CD8-positive, alpha-beta memory T cell (primary cell): ENCODE data around the gene IQCE. TPM values are rescaled to one million over a fixed set of nuclear protein-coding genes. Genes with fewer than 3 reads are reported as not detected.

Source experiments
- CTCF ChIA-PET: fragments of 350-600 bp; sonication (Branson Sonifier 250); formaldehyde crosslinking; loops from one replicate; lab custom pipeline; 2021; ENCODE audit warnings: antibody characterized with exemption; lab: Charles Lee
- POLR2A ChIA-PET: fragments of 350-600 bp; sonication (Branson Sonifier 250); formaldehyde crosslinking; loops from one replicate; lab custom pipeline; 2021; ENCODE audit warnings: antibody characterized with exemption; lab: Charles Lee
- DNase-seq, 5 donors: peaks; one replicate each; pipeline versions ENCODE4 v3.0.0 to v3.0.0-alpha.2; 2020 to 2022; ENCODE audit warnings: mixed read lengths in 1 of 5
- H3K27ac ChIP-seq: one replicate; pipeline ENCODE4 v1.7.0; 2013; ENCODE audit warnings: low read depth, mild to moderate bottlenecking, low read length, moderate library complexity
- H3K27me3 ChIP-seq: 2 replicates; pipeline ENCODE4 v1.7.0; 2013; ENCODE audit warnings: low read length, mild to moderate bottlenecking; ENCODE audit not compliant: insufficient read depth, poor library complexity, severe bottlenecking
- H3K36me3 ChIP-seq: 2 replicates; pipeline ENCODE4 v1.7.0; 2013; ENCODE audit warnings: mild to moderate bottlenecking, low read length, moderate library complexity; ENCODE audit not compliant: insufficient read depth
- H3K4me1 ChIP-seq: 2 replicates; pipeline ENCODE4 v1.7.0; 2013; ENCODE audit warnings: mild to moderate bottlenecking, low read length, moderate library complexity; ENCODE audit not compliant: insufficient read depth
- H3K4me3 ChIP-seq: 2 replicates; pipeline ENCODE4 v1.7.0; 2013; ENCODE audit warnings: mild to moderate bottlenecking, low read length
- H3K9me3 ChIP-seq: 2 replicates; pipeline ENCODE4 v1.7.0; 2013; ENCODE audit warnings: mild to moderate bottlenecking, low read length
- H3K27ac Mint-ChIP-seq, 8 donors: one replicate each; pipeline ENCODE4 v1.8.0; 2020 to 2021; ENCODE audit warnings: mixed read lengths in 8 of 8, mild to moderate bottlenecking in 6 of 8, inconsistent platforms in 3 of 8, moderate library complexity in 3 of 8
- H3K27me3 Mint-ChIP-seq, 2 donors: one replicate each; pipeline ENCODE4 v1.8.0; 2020 to 2021; ENCODE audit warnings: mixed read lengths in 2 of 2, mild to moderate bottlenecking in 1 of 2, moderate library complexity in 1 of 2
- H3K36me3 Mint-ChIP-seq, 3 donors: one replicate each; pipeline ENCODE4 v1.8.0; 2020 to 2021; ENCODE audit warnings: mixed read lengths in 3 of 3, inconsistent platforms in 1 of 3, mild to moderate bottlenecking in 1 of 3
- H3K4me1 Mint-ChIP-seq, 3 donors: one replicate each; pipeline ENCODE4 v1.8.0; 2020 to 2021; ENCODE audit warnings: mixed read lengths in 3 of 3, inconsistent platforms in 1 of 3, mild to moderate bottlenecking in 1 of 3
- H3K4me3 Mint-ChIP-seq, 7 donors: one replicate each; pipeline ENCODE4 v1.8.0; 2020 to 2021; ENCODE audit warnings: mixed read lengths in 7 of 7, mild to moderate bottlenecking in 6 of 7, moderate library complexity in 4 of 7, inconsistent platforms in 2 of 7
- H3K9me3 Mint-ChIP-seq, 5 donors: one replicate each; pipeline ENCODE4 v1.8.0; 2020 to 2022; ENCODE audit warnings: mixed read lengths in 5 of 5, mild to moderate bottlenecking in 3 of 5, moderate library complexity in 2 of 5, inconsistent platforms in 1 of 5
- polyA plus RNA-seq: library from polyadenylated mRNA; unstranded; fragments of 300-500 nt; fragmentation: Illumina TruSeq; gene quantifications from one replicate; pipeline ENCODE4 v1.2.3, GENCODE V29; 2021
- total RNA-seq, 2 experiments: library from RNA; stranded (reverse); gene quantifications; one replicate each; pipeline ENCODE4 v1.2.3, GENCODE V29; 2021

IQCE gene
- total and polyA plus RNA-seq, 3 experiments from 2014 or later = 4.1 to 10.4 (median 9.6) TPM

DNA sequence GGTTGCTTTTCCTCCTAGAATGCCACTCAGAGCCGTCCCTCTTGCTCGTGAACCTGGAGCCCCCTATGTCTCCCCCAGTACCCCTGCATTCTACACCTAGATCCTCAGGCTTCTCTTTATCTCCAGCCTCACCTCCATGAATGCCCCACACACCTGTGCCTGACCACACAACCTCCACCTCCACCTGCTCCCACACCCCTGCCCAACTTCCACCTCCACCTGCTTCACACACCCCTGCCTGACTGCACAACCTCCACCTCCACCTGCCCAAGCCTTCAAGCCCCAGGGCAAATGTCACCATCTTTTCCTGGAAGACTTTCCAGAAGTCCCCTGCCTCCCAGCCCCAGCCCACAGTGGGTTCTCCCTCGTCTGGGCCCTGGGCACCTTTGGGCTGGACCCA, 46.1 kb upstream of the IQCE start:
- Mint-ChIP-seq H3K9me3 (no peaks in the 10 kb centered on the region), H3K4me1 (peaks cover 45 to 70% (median 46%) of the 10 kb centered on the region in 3 donors), H3K36me3 (no peaks in the 10 kb centered on the region), H3K27me3 (no peaks in the 10 kb centered on the region), H3K27ac (peak overlapping the region; percentile 85 to 98 (median 96)), H3K4me3 (peak overlapping the region; percentile 43 to 85 (median 79))
- ChIA-PET POLR2A (interaction anchor here (0.5 kb wide), 1 partner anchor 41 kb away, joined by 3 read pairs; no protein-coding TSS in a partner anchor), CTCF (no interaction called here)
- H3K36me3 ChIP-seq = no peaks in the 10 kb centered on the region
- peaks cover 64% of the 10 kb centered on the region for H3K4me1 ChIP-seq
- peak overlapping the region; percentile 1 for H3K4me3 ChIP-seq
- no peak for DNase-seq
- no peaks in the 10 kb centered on the region for H3K27me3 ChIP-seq
- no peaks in the 10 kb centered on the region for H3K9me3 ChIP-seq
- H3K27ac ChIP-seq = no peak overlapping the region

DNA sequence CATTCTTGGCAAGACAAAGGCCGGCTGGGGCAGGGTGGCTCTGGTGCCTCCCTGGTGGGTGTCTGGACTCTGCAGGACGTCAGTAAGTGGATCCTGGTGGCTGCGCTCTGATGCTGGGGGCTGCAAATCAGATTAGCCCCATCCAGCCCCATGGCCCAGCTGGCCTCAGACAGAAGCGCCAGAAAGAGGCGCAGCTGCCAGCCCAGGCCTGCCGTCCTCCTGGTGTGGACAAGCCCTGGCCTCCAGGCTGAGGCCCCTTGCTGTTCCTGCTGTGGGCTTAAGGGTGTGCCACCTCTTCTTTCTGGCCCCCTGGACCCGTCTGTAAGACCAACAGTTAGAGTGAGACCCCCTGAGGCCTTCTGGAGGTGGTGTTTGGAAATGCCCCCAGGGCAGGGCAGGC, 45.1 kb upstream of the IQCE start:
- no peaks in the 10 kb centered on the region for H3K9me3 Mint-ChIP-seq
- POLR2A ChIA-PET = no interaction called here
- H3K36me3 Mint-ChIP-seq = no peaks in the 10 kb centered on the region
- H3K36me3 ChIP-seq = no peaks in the 10 kb centered on the region
- DNase-seq = no peak
- H3K27ac Mint-ChIP-seq = peak overlapping the region in 3 of 8 donors; percentile 85 to 98 (median 89)
- H3K27me3 ChIP-seq = no peaks in the 10 kb centered on the region
- no peak overlapping the region for H3K4me3 Mint-ChIP-seq
- H3K4me1 ChIP-seq = peaks cover 61% of the 10 kb centered on the region
- H3K27me3 Mint-ChIP-seq = no peaks in the 10 kb centered on the region
- H3K9me3 ChIP-seq = no peaks in the 10 kb centered on the region
- H3K27ac ChIP-seq = no peak overlapping the region
- peaks cover 39 to 68% (median 43%) of the 10 kb centered on the region in 3 donors for H3K4me1 Mint-ChIP-seq
- CTCF ChIA-PET = no interaction called here
- H3K4me3 ChIP-seq = no peak overlapping the region

DNA sequence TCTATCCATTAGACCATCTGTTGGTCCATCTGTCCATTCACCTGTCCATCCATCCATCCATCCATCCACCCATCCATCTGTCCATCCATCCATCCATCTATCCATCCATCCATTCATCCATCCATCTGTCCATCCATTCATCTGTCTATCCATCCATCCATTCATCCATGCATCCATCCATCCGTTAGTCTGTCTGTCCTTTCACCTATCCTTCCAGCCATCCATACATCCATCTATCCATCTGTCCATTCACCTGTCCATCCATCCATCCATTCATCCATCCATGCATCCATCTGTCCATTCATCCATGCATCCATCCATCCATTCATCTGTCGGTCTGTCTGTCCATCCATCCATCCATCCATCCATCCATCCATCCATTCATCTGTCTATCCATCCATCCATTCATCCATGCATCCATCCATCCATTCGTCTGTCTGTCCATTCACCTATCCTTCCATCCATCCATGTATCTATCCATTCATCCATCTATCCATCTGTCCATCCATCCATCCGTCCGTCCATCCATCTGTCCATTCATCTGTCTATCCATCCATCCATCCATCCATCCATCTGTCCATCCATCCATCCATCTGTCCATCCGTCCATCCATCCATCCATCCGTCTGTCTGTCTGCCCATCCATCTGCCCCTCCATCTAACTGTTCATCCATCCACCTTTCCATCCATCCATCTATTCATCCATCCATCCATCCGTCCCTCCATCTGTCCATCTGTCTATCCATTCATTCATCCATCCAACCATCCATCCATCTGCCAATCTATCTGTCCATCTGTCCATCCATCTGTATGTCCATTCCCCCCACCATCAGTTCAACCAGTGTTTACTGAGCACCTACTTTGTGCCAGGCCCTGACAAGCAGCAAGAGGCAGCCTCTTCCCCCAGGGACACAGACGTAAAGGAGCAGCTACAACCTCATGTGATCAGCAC, 44.0 kb upstream of the IQCE start:
- Histone ChIP-seq H3K27ac (no peak overlapping the region), H3K9me3 (no peaks in the 10 kb centered on the region), H3K36me3 (no peaks in the 10 kb centered on the region), H3K4me1 (peaks cover 54% of the 10 kb centered on the region), H3K27me3 (no peaks in the 10 kb centered on the region), H3K4me3 (no peak overlapping the region)
- POLR2A ChIA-PET = no interaction called here
- CTCF ChIA-PET = no interaction called here
- Mint-ChIP-seq H3K9me3 (no peaks in the 10 kb centered on the region), H3K27ac (no peak overlapping the region), H3K4me3 (no peak overlapping the region), H3K27me3 (no peaks in the 10 kb centered on the region), H3K4me1 (peaks cover 30 to 61% (median 34%) of the 10 kb centered on the region in 3 donors), H3K36me3 (no peaks in the 10 kb centered on the region)
- DNase-seq = no peak

DNA sequence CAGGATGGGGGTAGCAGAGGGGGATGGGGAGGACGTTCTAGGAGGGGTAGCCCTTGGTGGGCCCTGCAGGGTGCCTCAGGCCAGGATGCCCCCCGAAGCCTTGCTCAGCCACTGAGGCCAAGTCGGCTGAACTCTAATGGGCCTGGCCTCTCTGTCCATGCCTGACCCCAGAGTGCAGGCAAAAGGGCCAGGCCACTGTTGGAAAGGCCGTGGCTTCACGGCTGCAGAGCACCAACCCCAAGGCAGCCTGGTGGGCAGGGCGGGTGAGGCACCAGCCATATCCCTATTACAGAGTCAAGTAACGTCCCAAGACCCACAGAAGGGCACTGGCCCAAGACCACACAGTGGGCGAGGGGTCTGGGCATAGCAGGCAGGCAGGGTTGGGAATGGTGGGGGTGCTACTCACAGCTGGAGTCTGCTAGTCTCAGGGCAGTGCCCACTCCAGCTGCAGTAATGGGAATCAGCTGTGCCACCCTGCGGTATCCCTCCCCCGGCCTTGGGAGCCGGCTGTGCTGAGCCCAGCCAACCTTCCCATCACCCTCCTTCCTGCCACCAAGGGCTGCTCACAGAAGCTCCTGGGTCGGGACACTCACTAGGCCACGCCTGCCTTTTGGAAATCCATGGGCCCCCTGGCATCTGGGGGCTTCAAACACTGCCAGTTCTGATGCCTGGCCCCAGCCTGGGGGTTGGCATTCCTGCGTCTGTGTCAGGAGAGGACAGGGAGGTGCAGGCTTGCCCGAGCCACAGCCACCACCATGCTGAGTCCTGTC, 43.2 kb upstream of the IQCE start:
- Mint-ChIP-seq H3K36me3 (peaks cover 0 to 6% (median 0%) of the 10 kb centered on the region in 3 donors), H3K4me1 (peaks cover 24 to 54% (median 29%) of the 10 kb centered on the region in 3 donors), H3K27ac (peak overlapping the region in 1 of 8 donors; percentile 6), H3K4me3 (peak overlapping the region in 1 of 7 donors; percentile 61), H3K9me3 (no peaks in the 10 kb centered on the region), H3K27me3 (no peaks in the 10 kb centered on the region)
- DNase-seq = no peak
- no peak overlapping the region for H3K27ac ChIP-seq
- ChIA-PET POLR2A (no interaction called here), CTCF (no interaction called here)
- H3K36me3 ChIP-seq = no peaks in the 10 kb centered on the region
- H3K27me3 ChIP-seq = no peaks in the 10 kb centered on the region
- H3K9me3 ChIP-seq = no peaks in the 10 kb centered on the region
- H3K4me3 ChIP-seq = no peak overlapping the region
- peaks cover 46% of the 10 kb centered on the region for H3K4me1 ChIP-seq

DNA sequence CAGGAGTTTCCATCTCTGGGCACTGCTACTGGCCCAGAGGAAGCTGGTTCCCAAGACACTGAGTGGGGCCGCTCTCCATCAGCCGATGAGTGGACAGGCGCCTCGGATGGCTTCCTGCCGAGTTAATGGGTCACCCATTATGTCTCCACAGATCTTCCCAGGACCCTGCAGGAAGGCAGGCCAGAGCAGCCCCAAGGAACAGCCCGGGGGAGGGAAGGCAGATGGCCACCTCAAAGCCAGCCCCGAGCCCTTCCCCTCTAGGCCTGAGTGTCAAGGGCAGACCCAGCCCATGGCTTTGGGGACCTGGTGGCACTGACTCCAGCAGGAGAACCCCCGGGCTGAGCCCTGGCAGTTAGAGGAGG, 42.6 kb upstream of the IQCE start:
- POLR2A ChIA-PET = no interaction called here
- peak overlapping the region in 2 of 8 donors; percentile 6 to 48 for H3K27ac Mint-ChIP-seq
- CTCF ChIA-PET = no interaction called here

DNA sequence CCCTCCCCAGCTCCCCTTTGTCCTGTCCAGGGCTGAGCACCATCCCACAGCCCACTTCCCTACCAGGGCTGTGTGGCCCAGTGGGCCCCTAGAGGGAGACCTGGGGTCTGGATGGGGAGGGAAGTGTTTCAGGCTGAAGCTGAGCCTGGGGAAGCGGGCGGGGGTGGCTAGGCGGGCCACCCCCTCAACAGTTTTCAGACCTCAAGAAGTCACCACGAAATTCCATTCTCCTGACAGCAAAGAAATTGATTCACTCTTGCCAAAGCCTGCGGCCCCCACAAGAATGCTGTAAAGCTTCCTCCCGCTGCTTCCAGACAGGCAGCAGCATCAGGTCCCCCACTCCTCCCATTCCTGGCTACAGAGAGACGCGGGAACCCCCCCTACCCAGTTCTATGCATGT, 41.8 kb upstream of the IQCE start:
- H3K27ac ChIP-seq = no peak overlapping the region
- ChIA-PET POLR2A (no interaction called here), CTCF (no interaction called here)
- no peaks in the 10 kb centered on the region for H3K27me3 ChIP-seq
- DNase-seq = no peak
- peaks cover 37% of the 10 kb centered on the region for H3K4me1 ChIP-seq
- H3K9me3 Mint-ChIP-seq = no peaks in the 10 kb centered on the region
- H3K4me3 ChIP-seq = no peak overlapping the region
- peak overlapping the region in 2 of 7 donors; percentile 83 to 91 for H3K4me3 Mint-ChIP-seq
- H3K36me3 Mint-ChIP-seq = peaks cover 0 to 14% (median 0%) of the 10 kb centered on the region in 3 donors
- no peaks in the 10 kb centered on the region for H3K36me3 ChIP-seq
- peaks cover 24 to 49% (median 28%) of the 10 kb centered on the region in 3 donors for H3K4me1 Mint-ChIP-seq
- peaks cover 0 to under 1% of the 10 kb centered on the region in 2 donors for H3K27me3 Mint-ChIP-seq
- H3K9me3 ChIP-seq = no peaks in the 10 kb centered on the region
- H3K27ac Mint-ChIP-seq = peak overlapping the region in 3 of 8 donors; percentile 17 to 87 (median 23)

More for the DNA sequence above, 42.6 kb upstream of the IQCE start:
- Histone ChIP-seq H3K27me3 (no peaks in the 10 kb centered on the region), H3K9me3 (no peaks in the 10 kb centered on the region), H3K4me3 (no peak overlapping the region), H3K36me3 (no peaks in the 10 kb centered on the region), H3K27ac (no peak overlapping the region), H3K4me1 (peaks cover 40% of the 10 kb centered on the region)
- no peaks in the 10 kb centered on the region for H3K9me3 Mint-ChIP-seq
- DNase-seq = no peak
- no peaks in the 10 kb centered on the region for H3K27me3 Mint-ChIP-seq
- peaks cover 22 to 52% (median 29%) of the 10 kb centered on the region in 3 donors for H3K4me1 Mint-ChIP-seq
- H3K36me3 Mint-ChIP-seq = peaks cover 0 to 9% (median 0%) of the 10 kb centered on the region in 3 donors
- H3K4me3 Mint-ChIP-seq = no peak overlapping the region

DNA sequence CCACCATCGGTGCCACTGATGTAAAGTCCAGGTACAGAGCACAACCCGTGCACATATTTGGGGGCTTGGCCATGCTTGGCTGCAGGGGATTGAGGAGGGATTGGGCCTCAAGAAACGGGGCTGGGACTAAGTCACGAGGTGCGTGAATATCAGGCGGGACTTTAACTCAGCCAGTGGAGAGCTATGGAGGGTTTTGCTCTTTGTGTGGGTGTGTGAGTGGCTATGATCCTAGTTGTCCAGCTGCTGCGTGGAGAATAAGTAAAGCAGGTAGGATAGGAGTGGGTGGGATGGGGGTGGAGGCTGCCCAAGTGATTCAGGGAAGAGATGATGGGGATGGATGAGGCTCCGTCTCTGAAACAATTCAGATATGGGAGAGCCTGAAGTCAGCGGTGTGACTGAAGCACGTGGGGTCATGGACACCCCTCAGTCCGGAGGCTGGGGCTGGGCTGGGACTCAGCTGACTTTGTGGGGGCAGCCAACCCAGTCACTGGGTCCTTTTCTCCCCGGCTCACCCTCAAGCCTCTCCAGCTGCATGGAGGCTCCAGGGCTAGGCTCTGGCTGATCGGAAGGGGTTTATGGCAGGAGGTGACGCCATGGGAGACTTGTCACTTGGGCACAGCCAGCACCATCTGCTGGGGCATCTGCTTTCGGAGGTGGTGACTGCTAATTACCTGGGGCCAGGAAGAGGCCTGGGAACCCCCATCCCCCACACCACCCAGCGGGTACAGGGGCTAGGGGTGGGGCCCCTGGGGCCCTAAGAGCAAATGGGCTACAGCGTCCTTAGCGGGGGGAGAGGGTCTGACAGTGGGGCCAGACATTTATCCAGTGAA, 40.9 kb upstream of the IQCE start:
- Histone ChIP-seq H3K36me3 (no peaks in the 10 kb centered on the region), H3K4me1 (peaks cover 37% of the 10 kb centered on the region), H3K27ac (no peak overlapping the region), H3K4me3 (no peak overlapping the region), H3K9me3 (no peaks in the 10 kb centered on the region), H3K27me3 (no peaks in the 10 kb centered on the region)
- peak in 1 of 5 donors; percentile 25 for DNase-seq
- peak overlapping the region; percentile 6 to 93 (median 76) for H3K27ac Mint-ChIP-seq
- peaks cover 0 to 1% of the 10 kb centered on the region in 2 donors for H3K27me3 Mint-ChIP-seq
- peaks cover 0 to 22% (median 0%) of the 10 kb centered on the region in 3 donors for H3K36me3 Mint-ChIP-seq
- peak overlapping the region; percentile 74 to 91 (median 83) for H3K4me3 Mint-ChIP-seq
- peaks cover 23 to 49% (median 26%) of the 10 kb centered on the region in 3 donors for H3K4me1 Mint-ChIP-seq
- no peaks in the 10 kb centered on the region for H3K9me3 Mint-ChIP-seq
- ChIA-PET POLR2A (interaction anchor here (0.6 kb wide), 1 partner anchor 152 kb away, joined by 4 read pairs; no protein-coding TSS in a partner anchor), CTCF (no interaction called here)
